Endothelial cell of umbilical vein (primary cell): Measurements from ENCODE around the gene SLCO4C1. TPM values are rescaled to one million over a fixed set of nuclear protein-coding genes. Genes with fewer than 3 reads are reported as not detected.

Experiments
- BruUV-seq: library from RNA; stranded (reverse); fragments of 400-500 nt; replicated peaks from 2 replicates; lab custom pipeline; 2021; lab: Mats Ljungman, UMichigan
- CTCF ChIA-PET: fragments of 300-600, 350-600 bp; sonication (Branson Sonifier 250); formaldehyde crosslinking; loops from one replicate; lab custom pipeline; 2021; ENCODE audit warnings: antibody characterized with exemption, inconsistent platforms; lab: Charles Lee
- POLR2A ChIA-PET: fragments of 300-600, 350-600 bp; sonication (Branson Sonifier 250); formaldehyde crosslinking; loops from one replicate; lab custom pipeline; 2021; ENCODE audit warnings: antibody characterized with exemption, inconsistent platforms; lab: Charles Lee
- DNase-seq: peaks from one replicate; pipeline ENCODE4 v3.0.0-alpha.2; 2011; ENCODE audit warnings: low read depth, low spot score
- FAIRE-seq: peaks from 2 replicates; lab custom pipeline; 2011; peaks lifted over from hg19 to GRCh38; lab: Jason Lieb, UNC
- H2AFZ ChIP-seq: 2 replicates; pipeline ENCODE4 v1.6.0; 2012; ENCODE audit warnings: low read depth, low read length, control low read depth, inconsistent platforms
- H3K27ac ChIP-seq: 2 replicates; pipeline ENCODE4 v1.5.1; 2011; ENCODE audit warnings: low read depth, mild to moderate bottlenecking, control low read depth, low read length, moderate library complexity; ENCODE audit not compliant: insufficient read depth
- H3K27me3 ChIP-seq, 2 experiments: 2 replicates each; pipeline versions ENCODE4 v1.6.0 to v1.6.1; 2011; ENCODE audit warnings: low read length in 2 of 2, mixed read lengths in 1 of 2; ENCODE audit not compliant: control insufficient read depth in 2 of 2, insufficient read depth in 2 of 2
- H3K36me3 ChIP-seq, 2 experiments: 2 replicates in 1 of 2; 3 replicates in 1 of 2; pipeline ENCODE4 v1.5.1; 2011; ENCODE audit warnings: low read length in 2 of 2, mild to moderate bottlenecking in 1 of 2, moderate library complexity in 1 of 2; ENCODE audit not compliant: control insufficient read depth in 2 of 2, insufficient read depth in 2 of 2; ENCODE audit errors: extremely low read depth in 1 of 2
- H3K4me1 ChIP-seq: 3 replicates; pipeline ENCODE4 v1.5.1; 2011; ENCODE audit warnings: mild to moderate bottlenecking, low read length; ENCODE audit not compliant: control insufficient read depth, insufficient read depth; ENCODE audit errors: extremely low read depth
- H3K4me2 ChIP-seq: 2 replicates; pipeline ENCODE4 v1.6.1; 2011; ENCODE audit warnings: low read length, control low read depth, mixed read lengths; ENCODE audit not compliant: insufficient read depth
- H3K4me3 ChIP-seq, 3 experiments: fragments of 200-600 bp in 1 of 3; sonication (generic), shearing (Covaris generic) in 1 of 3; replicated peaks in 1 of 3; 2 replicates each; pipeline ENCODE4 v1.5.1; 2011 to 2016; ENCODE audit warnings: control low read depth in 3 of 3, low read length in 3 of 3, mild to moderate bottlenecking in 2 of 3, inconsistent platforms in 1 of 3, low read depth in 1 of 3, moderate library complexity in 1 of 3; ENCODE audit not compliant: insufficient read depth in 1 of 3
- H3K79me2 ChIP-seq: 2 replicates; pipeline ENCODE4 v1.6.0; 2012; ENCODE audit warnings: low read length, inconsistent platforms; ENCODE audit not compliant: control insufficient read depth, insufficient read depth
- H3K9ac ChIP-seq: replicated peaks from 2 replicates; pipeline ENCODE3; 2011; ENCODE audit warnings: low read length, control low read depth; ENCODE audit not compliant: insufficient read depth; ENCODE audit errors: extremely low read depth
- H3K9me1 ChIP-seq: replicated peaks from 3 replicates; pipeline ENCODE4 v1.6.0; 2011; ENCODE audit warnings: mild to moderate bottlenecking, low read length; ENCODE audit not compliant: control insufficient read depth, insufficient read depth; ENCODE audit errors: extremely low read depth
- H3K9me3 ChIP-seq: replicated peaks from 2 replicates; pipeline ENCODE4 v1.5.1; 2012; ENCODE audit warnings: low read length, inconsistent platforms; ENCODE audit not compliant: control insufficient read depth, insufficient read depth
- H4K20me1 ChIP-seq: replicated peaks from 2 replicates; pipeline ENCODE3; 2011; ENCODE audit warnings: mild to moderate bottlenecking, low read length; ENCODE audit not compliant: control insufficient read depth, insufficient read depth; ENCODE audit errors: extremely low read depth
- EZH2 ChIP-seq: IDR thresholded peaks from 2 replicates; pipeline ENCODE4 v1.6.1; 2012; ENCODE audit warnings: borderline replicate concordance, low read depth, mild to moderate bottlenecking, moderate library complexity, low read length, inconsistent platforms; ENCODE audit not compliant: severe bottlenecking
- FOS ChIP-seq: IDR thresholded peaks from 2 replicates; pipeline ENCODE4 v1.6.1; 2011; ENCODE audit warnings: mild to moderate bottlenecking, low read length, moderate library complexity, borderline replicate concordance; ENCODE audit not compliant: insufficient read depth
- GATA2 ChIP-seq: IDR thresholded peaks from 2 replicates; pipeline ENCODE4 v1.7.0; 2011; ENCODE audit warnings: low read depth, mild to moderate bottlenecking, moderate library complexity, mixed read lengths, low read length; ENCODE audit not compliant: insufficient read length, insufficient read depth
- JUN ChIP-seq: IDR thresholded peaks from 2 replicates; pipeline ENCODE4 v1.6.1; 2011; ENCODE audit warnings: borderline replicate concordance, low read depth; ENCODE audit not compliant: insufficient read length, insufficient read depth
- MYC ChIP-seq: IDR thresholded peaks from one replicate; pipeline ENCODE4 v1.6.1; 2011; ENCODE audit warnings: mild to moderate bottlenecking, low read depth, low read length
- POLR2A ChIP-seq: IDR thresholded peaks from 2 replicates; pipeline ENCODE4 v1.6.1; 2012; ENCODE audit warnings: low read depth, mild to moderate bottlenecking, control low read depth, low read length
- POLR2AphosphoS5 ChIP-seq: IDR thresholded peaks from 2 replicates; pipeline ENCODE4 v1.6.1; 2012; ENCODE audit warnings: low read depth, mild to moderate bottlenecking, control low read depth, low read length, moderate library complexity; ENCODE audit not compliant: insufficient read depth
- dilution Hi-C: fragments of 300-500 bp; cut with MboI; formaldehyde crosslinking; loops from one replicate; pipeline ENCODE4 v1.15.0; 2019; ENCODE audit warnings: low sequenced_read_pairs; ENCODE audit not compliant: extremely low pct_ligation_motif_present
- intact Hi-C: fragments of 100-400 bp; cut with micrococcal nuclease; formaldehyde crosslinking; loops from one replicate; pipeline ENCODE4 v1.10.0; 2022
- polyA plus RNA-seq, 4 experiments: library from polyadenylated mRNA; depleted of rRNA in 3 of 4; stranded (reverse) in 3 of 4; unstranded in 1 of 4; fragments of >200 nt; gene quantifications; 2 replicates each; pipeline versions ENCODE4 v1.2.1 to v1.2.3, GENCODE V29; 2011 to 2012; ENCODE audit warnings: missing spikeins in 1 of 4
- total RNA-seq: library from RNA; stranded (reverse); gene quantifications from 2 replicates; pipeline ENCODE4 v1.2.3, GENCODE V29; 2021
- TF ChIP-seq, protein P1 (sequence below), 2 donors: IDR thresholded peaks; 1 replicate in 1 of 2; 2 replicates in 1 of 2; pipeline ENCODE4 v1.5.1; 2011; ENCODE audit warnings: low read length in 2 of 2, mild to moderate bottlenecking in 2 of 2, moderate library complexity in 2 of 2, control low read depth in 1 of 2, inconsistent platforms in 1 of 2, low read depth in 1 of 2; ENCODE audit not compliant: insufficient read depth in 1 of 2; ENCODE audit errors: extremely low read depth in 1 of 2
- TF ChIP-seq, protein P2 (sequence below): IDR thresholded peaks from 2 replicates; pipeline ENCODE4 v1.6.1; 2011; ENCODE audit not compliant: insufficient read depth, insufficient read length

SLCO4C1 gene
- total and polyA plus RNA-seq, 2 donors (not counting 3 experiments of a cell fraction or from before 2014, with no cell fraction given): 0.03 TPM; not detected in 1

DNA sequence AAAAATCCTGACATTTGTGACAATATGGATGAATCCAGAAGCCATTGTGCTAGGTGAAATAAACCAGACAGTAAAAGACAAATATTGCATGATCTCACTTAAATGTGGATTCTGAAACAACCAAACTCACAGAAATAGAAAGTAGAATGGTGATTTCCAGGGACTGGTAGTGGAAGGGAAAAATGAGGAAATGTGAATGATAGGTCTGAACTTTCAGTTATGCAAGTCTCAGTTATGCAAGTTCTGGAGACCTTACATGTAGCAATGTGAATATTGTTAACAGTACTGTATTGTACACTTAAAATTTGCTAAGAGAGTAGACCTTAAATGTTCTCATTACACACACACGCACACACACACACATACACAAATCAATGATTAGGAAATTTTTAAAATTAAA is 84.9 kb downstream of the SLCO4C1 start:
- Histone ChIP-seq H3K4me3 (no peak overlapping the region), H3K79me2 (no peaks in the 10 kb centered on the region), H3K27ac (no peak overlapping the region), H4K20me1 (no peaks in the 10 kb centered on the region), H2AFZ (no peak overlapping the region), H3K9ac (no peak overlapping the region), H3K27me3 (no peaks in the 10 kb centered on the region), H3K4me2 (no peak overlapping the region), H3K9me1 (no peaks in the 10 kb centered on the region), H3K36me3 (no peaks in the 10 kb centered on the region), H3K4me1 (no peaks in the 10 kb centered on the region), H3K9me3 (peaks cover 3% of the 10 kb centered on the region)
- intact Hi-C loops (no loop called here), dilution Hi-C loops (no loop called here)
- BruUV-seq: no TSS peak
- no peak for FAIRE-seq
- POLR2A ChIA-PET: no interaction called here
- DNase-seq: no peak
- CTCF ChIA-PET: no interaction called here
- no peak for TF ChIP-seq MYC
- TF ChIP-seq EZH2: no peak
- TF ChIP-seq, protein P1, sequence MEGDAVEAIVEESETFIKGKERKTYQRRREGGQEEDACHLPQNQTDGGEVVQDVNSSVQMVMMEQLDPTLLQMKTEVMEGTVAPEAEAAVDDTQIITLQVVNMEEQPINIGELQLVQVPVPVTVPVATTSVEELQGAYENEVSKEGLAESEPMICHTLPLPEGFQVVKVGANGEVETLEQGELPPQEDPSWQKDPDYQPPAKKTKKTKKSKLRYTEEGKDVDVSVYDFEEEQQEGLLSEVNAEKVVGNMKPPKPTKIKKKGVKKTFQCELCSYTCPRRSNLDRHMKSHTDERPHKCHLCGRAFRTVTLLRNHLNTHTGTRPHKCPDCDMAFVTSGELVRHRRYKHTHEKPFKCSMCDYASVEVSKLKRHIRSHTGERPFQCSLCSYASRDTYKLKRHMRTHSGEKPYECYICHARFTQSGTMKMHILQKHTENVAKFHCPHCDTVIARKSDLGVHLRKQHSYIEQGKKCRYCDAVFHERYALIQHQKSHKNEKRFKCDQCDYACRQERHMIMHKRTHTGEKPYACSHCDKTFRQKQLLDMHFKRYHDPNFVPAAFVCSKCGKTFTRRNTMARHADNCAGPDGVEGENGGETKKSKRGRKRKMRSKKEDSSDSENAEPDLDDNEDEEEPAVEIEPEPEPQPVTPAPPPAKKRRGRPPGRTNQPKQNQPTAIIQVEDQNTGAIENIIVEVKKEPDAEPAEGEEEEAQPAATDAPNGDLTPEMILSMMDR (IDR thresholded peaks at IDR 0.05; ENCODE audit: extremely low read depth in 1 of 2, insufficient read depth in 1 of 2, low read depth in 1 of 2, low read length in 2 of 2): no peak
- TF ChIP-seq POLR2AphosphoS5: no peak
- TF ChIP-seq, protein P2, sequence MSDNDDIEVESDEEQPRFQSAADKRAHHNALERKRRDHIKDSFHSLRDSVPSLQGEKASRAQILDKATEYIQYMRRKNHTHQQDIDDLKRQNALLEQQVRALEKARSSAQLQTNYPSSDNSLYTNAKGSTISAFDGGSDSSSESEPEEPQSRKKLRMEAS: no peak
- no peak for TF ChIP-seq JUN
- TF ChIP-seq FOS: no peak
- TF ChIP-seq POLR2A: no peak
- no peak for TF ChIP-seq GATA2
